Body of pancreas (tissue), 4 donors: ENCODE data around the gene AGRN.

Experiments
- CTCF ChIP-seq, 7 experiments: fragments of 450-650 bp in 4 of 7; fragments of 200-600 bp in 3 of 7; sonication (generic) in 3 of 7; IDR thresholded peaks; one replicate each; pipeline ENCODE4 v1.5.1; 2016 to 2019; ENCODE audit warnings: antibody characterized with exemption in 7 of 7
- POLR2A ChIP-seq, 3 donors: fragments of 450-650 bp; IDR thresholded peaks; one replicate each; pipeline ENCODE4 v1.6.1; 2016; ENCODE audit warnings: antibody characterized with exemption in 3 of 3, mild to moderate bottlenecking in 2 of 3

GRCh38 chr1:1021010-1021919, 1.3 kb downstream of the AGRN start:
- TF ChIP-seq CTCF (IDR thresholded peaks at IDR 0.05) (no peak), POLR2A (IDR thresholded peaks at IDR 0.05) (peak in 2 of 3 donors; percentile 41 to 50)
